Panc1 (cell line): ENCODE results near the gene CYP11A1. TPM values are rescaled to one million over a fixed set of nuclear protein-coding genes. Genes with fewer than 3 reads are reported as not detected.

ENCODE experiments used
- ATAC-seq: fragments of 200-7000 bp; cut with Tn5 transposase; 2 replicates; pipeline ENCODE4 v1.9.1; 2020; ENCODE audit warnings: mild to moderate bottlenecking, moderate library complexity
- BruUV-seq: library from RNA; stranded (reverse); fragments of 400-500 nt; replicated peaks from 2 replicates; lab custom pipeline; 2021; lab: Mats Ljungman, UMichigan
- CTCF ChIA-PET: fragments of 300-600 bp; sonication (Branson Sonifier 250); formaldehyde crosslinking; loops from one replicate; lab custom pipeline; 2022; ENCODE audit warnings: antibody characterized with exemption; lab: Charles Lee
- POLR2A ChIA-PET: fragments of 300-600 bp; sonication (Branson Sonifier 250); formaldehyde crosslinking; loops from one replicate; lab custom pipeline; 2022; ENCODE audit warnings: antibody characterized with exemption; lab: Charles Lee
- DNase-seq: peaks from one replicate; pipeline ENCODE4 v3.0.0-alpha.2; 2010; ENCODE audit warnings: low read depth, low spot score
- H3K27ac ChIP-seq: 2 replicates; pipeline ENCODE4 v1.5.1; 2011; ENCODE audit warnings: mild to moderate bottlenecking, low read length, inconsistent platforms
- H3K27me3 ChIP-seq: fragments of 200-500 bp; sonication (Bioruptor generic); 2 replicates; pipeline ENCODE4 v1.6.0; 2014; ENCODE audit warnings: low read length, inconsistent platforms; ENCODE audit not compliant: control insufficient read depth, insufficient read depth
- H3K36me3 ChIP-seq: fragments of 200-500 bp; sonication (Bioruptor generic); 2 replicates; pipeline ENCODE4 v1.5.1; 2014; ENCODE audit warnings: inconsistent platforms, mild to moderate bottlenecking, low read length, moderate library complexity; ENCODE audit not compliant: control insufficient read depth, insufficient read depth
- H3K4me1 ChIP-seq: 2 replicates; pipeline ENCODE4 v1.5.1; 2011; ENCODE audit warnings: inconsistent platforms, mild to moderate bottlenecking, low read length, moderate library complexity; ENCODE audit not compliant: control insufficient read depth, insufficient read depth
- H3K4me3 ChIP-seq, 2 experiments: 2 replicates each; pipeline ENCODE4 v1.5.1; 2011 to 2012; ENCODE audit warnings: low read depth in 2 of 2, low read length in 2 of 2, mild to moderate bottlenecking in 2 of 2, inconsistent platforms in 1 of 2, moderate library complexity in 1 of 2
- H3K9me3 ChIP-seq: fragments of 200-500 bp; sonication (Bioruptor generic); 2 replicates; pipeline ENCODE4 v1.5.1; 2014; ENCODE audit warnings: low read depth, mild to moderate bottlenecking, inconsistent platforms, low read length, moderate library complexity; ENCODE audit not compliant: control insufficient read depth, insufficient read depth
- POLR2AphosphoS5 ChIP-seq: IDR thresholded peaks from 2 replicates; pipeline ENCODE4 v1.6.1; 2012; ENCODE audit warnings: mild to moderate bottlenecking, low read depth, low read length, moderate library complexity
- REST ChIP-seq, 2 experiments: IDR thresholded peaks; 2 replicates each; pipeline ENCODE4 v1.6.1; 2011 to 2012; ENCODE audit warnings: low read depth in 2 of 2, control low read depth in 1 of 2, low read length in 1 of 2, mild to moderate bottlenecking in 1 of 2, moderate library complexity in 1 of 2; ENCODE audit not compliant: insufficient read depth in 1 of 2
- SIN3A ChIP-seq: IDR thresholded peaks from 2 replicates; pipeline ENCODE4 v1.6.1; 2012; ENCODE audit warnings: low read depth, mild to moderate bottlenecking, low read length, moderate library complexity, borderline replicate concordance; ENCODE audit not compliant: insufficient read depth
- TCF7L2 ChIP-seq: IDR thresholded peaks from 2 replicates; pipeline ENCODE4 v1.6.1; 2011; ENCODE audit warnings: mild to moderate bottlenecking, low read depth, low read length, inconsistent platforms
- in situ Hi-C: cut with HindIII; loops from 2 replicates; pipeline ENCODE4 v1.10.0; 2016; ENCODE audit warnings: low sequenced_read_pairs, low pct_unique_long_range_greater_than_20kb
- intact Hi-C: fragments of 100-400 bp; cut with micrococcal nuclease; formaldehyde crosslinking; loops from one replicate; pipeline ENCODE4 v1.10.0; 2022; ENCODE audit not compliant: unreplicated experiment
- total RNA-seq: library from RNA; stranded (reverse); gene quantifications from one replicate; pipeline ENCODE4 v1.2.1, GENCODE V29; 2021; ENCODE audit not compliant: unreplicated experiment
- TF ChIP-seq, protein P1 (sequence below): fragments of 450-650 bp; IDR thresholded peaks from 2 replicates; pipeline ENCODE4 v1.5.1; 2017; ENCODE audit warnings: mild to moderate bottlenecking

The CYP11A1 gene
- total RNA-seq, 1 experiment from 2014 or later = 0.57 TPM

- H3K27ac ChIP-seq = no peak overlapping the region
- BruUV-seq = no TSS peak
- H3K36me3 ChIP-seq = no peaks in the 10 kb centered on the region
- no peak for ATAC-seq
- no peak overlapping the region for H3K4me3 ChIP-seq
- ChIA-PET CTCF (no interaction called here), POLR2A (interaction anchor here (0.5 kb wide), 1 partner anchor 39 kb away, joined by 3 read pairs; no protein-coding TSS in a partner anchor)
- intact Hi-C loops (no loop called here), in situ Hi-C loops (no loop called here)
- DNase-seq = no peak
- H3K4me1 ChIP-seq = peaks cover 8% of the 10 kb centered on the region
- H3K9me3 ChIP-seq = no peaks in the 10 kb centered on the region
- TF ChIP-seq, protein P1, sequence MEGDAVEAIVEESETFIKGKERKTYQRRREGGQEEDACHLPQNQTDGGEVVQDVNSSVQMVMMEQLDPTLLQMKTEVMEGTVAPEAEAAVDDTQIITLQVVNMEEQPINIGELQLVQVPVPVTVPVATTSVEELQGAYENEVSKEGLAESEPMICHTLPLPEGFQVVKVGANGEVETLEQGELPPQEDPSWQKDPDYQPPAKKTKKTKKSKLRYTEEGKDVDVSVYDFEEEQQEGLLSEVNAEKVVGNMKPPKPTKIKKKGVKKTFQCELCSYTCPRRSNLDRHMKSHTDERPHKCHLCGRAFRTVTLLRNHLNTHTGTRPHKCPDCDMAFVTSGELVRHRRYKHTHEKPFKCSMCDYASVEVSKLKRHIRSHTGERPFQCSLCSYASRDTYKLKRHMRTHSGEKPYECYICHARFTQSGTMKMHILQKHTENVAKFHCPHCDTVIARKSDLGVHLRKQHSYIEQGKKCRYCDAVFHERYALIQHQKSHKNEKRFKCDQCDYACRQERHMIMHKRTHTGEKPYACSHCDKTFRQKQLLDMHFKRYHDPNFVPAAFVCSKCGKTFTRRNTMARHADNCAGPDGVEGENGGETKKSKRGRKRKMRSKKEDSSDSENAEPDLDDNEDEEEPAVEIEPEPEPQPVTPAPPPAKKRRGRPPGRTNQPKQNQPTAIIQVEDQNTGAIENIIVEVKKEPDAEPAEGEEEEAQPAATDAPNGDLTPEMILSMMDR = no peak
- TF ChIP-seq POLR2AphosphoS5 (no peak), SIN3A (no peak), REST (IDR thresholded peaks at IDR 0.05; ENCODE audit: insufficient read depth in 1 of 2, low read depth in 2 of 2, low read length in 1 of 2) (no peak), TCF7L2 (no peak)
- no peaks in the 10 kb centered on the region for H3K27me3 ChIP-seq
Measured at GRCh38 chr15:74402337-74402841, 34.9 kb upstream of the CYP11A1 start.

- no peaks in the 10 kb centered on the region; the same call in 1 of the 2 replicates for H3K4me1 ChIP-seq
- ChIA-PET POLR2A (no interaction called here), CTCF (no interaction called here)
- intact Hi-C loops = no loop called here
- no peak for ATAC-seq
- H3K4me3 ChIP-seq = no peak overlapping the region
- H3K27ac ChIP-seq = no peak overlapping the region
- no peak for DNase-seq
- no peak for TF ChIP-seq POLR2AphosphoS5
- TF ChIP-seq REST (IDR thresholded peaks at IDR 0.05; ENCODE audit: insufficient read depth in 1 of 2, low read depth in 2 of 2, low read length in 1 of 2) = no peak
- TF ChIP-seq, protein P1 = no peak
- BruUV-seq = no TSS peak
- no peaks in the 10 kb centered on the region for H3K27me3 ChIP-seq
- H3K9me3 ChIP-seq = no peaks in the 10 kb centered on the region
- H3K36me3 ChIP-seq = no peaks in the 10 kb centered on the region
- in situ Hi-C loops = no loop called here
Measured at GRCh38 chr15:74400915-74401757, 33.7 kb upstream of the CYP11A1 start.
